Measurements from ENCODE around the gene S100B.

S100B gene

DNA sequence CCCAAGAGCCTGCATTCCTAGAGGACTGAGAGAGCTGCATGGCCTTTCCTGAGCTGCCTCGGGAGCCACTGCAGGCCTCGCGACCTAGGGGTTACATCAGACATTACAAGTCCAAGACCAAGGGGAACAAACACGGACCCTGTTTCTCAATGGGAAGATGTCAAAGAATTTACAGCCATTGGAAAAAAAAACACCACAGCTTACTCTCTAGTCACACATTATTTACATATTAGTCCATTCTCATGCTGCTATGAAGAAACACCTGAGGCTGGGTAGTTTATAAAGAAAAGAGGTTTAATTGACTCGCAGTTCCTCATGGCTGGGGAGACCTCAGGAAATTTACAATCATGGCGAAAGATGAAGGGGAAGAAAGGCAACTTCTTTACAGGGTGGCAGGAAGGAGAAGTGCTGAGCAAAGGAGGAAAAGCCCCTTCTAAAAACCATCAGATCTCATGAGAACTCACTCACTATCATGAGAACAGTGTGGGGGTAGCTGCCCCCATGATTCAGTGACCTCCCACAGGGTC, 22.2 kb upstream of the S100B start:
- no peak for DNase-seq

DNA sequence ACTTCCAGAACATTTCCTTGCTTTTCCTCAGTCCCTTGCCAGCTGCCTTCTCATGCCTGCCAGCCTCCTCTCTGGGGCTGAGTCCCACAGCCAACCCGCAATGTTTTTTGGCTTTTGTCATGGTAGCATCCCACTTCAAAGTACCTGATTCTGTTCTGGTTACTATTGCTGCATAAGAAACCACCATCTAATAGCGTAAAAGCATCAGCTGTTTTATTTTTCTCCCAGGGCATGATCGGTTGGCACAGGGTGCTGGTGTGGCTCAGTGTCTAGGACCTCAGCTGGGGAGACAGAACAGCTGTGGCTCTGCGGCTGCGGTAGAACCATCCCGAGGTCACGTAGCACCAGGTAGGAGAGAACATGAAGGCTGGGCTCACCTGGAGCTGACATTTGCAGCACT, 21.7 kb upstream of the S100B start:
- DNase-seq = peak; percentile 47 to 54

DNA sequence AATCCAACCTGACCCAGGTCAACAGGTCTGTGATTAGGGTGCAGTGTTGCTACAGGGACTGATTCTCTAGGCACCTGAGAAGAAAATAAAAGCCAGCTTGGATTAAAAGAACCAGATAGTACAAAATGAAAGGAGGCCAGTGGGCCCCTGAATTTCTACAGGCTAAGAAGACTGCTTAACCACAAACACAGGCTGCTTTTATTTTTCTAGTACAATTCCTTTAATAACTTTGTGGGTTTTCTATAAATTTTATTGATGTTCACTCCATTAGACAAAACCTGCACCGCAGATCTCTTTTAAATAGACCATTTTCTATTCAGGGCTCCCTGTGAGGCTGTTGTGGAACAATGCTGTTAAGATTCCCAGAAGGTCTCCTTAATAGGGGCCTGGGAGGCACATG, 20.9 kb upstream of the S100B start:
- DNase-seq = no peak

- DNase-seq = no peak
These were observed 19.2 kb upstream of the S100B start for GRCh38 chr21:46624050-46624449.

- DNase-seq = peak; percentile 68 to 75
These were observed 17.3 kb upstream of the S100B start for GRCh38 chr21:46622226-46622625.

DNA sequence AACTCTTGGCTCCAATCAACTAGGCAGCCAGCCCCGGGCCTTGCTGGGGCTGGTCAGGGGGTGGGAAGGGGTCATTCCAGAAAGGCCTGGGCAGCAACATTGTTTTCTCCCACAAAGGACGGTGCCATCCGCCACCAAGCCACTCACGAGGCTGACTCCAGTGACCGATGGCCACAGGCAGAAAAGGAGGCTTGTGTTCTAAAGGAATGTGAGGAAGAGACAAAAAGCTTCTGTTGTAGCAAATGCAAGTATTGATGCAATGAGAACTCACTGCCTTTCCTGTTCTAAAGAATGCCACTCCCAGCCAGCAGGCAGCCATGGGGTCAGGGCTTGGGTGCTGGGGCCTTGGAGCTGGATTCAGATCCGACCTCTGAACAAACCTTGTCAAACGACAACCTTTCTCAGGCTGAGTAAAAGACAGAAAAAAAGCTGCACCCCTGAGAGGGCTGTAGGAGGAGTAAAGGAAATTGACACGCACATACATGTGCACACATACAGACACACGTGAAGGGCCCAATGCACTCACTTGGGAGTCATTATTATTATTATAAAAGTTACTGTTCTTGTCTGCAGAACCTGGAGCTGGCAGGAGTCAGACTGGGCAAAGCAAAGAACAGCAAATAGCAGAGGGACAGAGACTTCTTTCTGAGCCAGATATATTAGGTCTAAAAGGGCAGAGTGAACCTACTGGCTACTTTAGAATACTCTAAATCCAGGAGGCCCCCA, 16.7 kb upstream of the S100B start:
- DNase-seq = no peak

- no peak for DNase-seq
These were observed 16.0 kb upstream of the S100B start for GRCh38 chr21:46620846-46621245.

GRCh38 chr21:46619846-46620245, 15.0 kb upstream of the S100B start:
- DNase-seq = no peak

- DNase-seq = no peak
These were observed 14.0 kb upstream of the S100B start for GRCh38 chr21:46618738-46619379.

GRCh38 chr21:46617267-46618051, 12.6 kb upstream of the S100B start:
- DNase-seq = no peak

DNA sequence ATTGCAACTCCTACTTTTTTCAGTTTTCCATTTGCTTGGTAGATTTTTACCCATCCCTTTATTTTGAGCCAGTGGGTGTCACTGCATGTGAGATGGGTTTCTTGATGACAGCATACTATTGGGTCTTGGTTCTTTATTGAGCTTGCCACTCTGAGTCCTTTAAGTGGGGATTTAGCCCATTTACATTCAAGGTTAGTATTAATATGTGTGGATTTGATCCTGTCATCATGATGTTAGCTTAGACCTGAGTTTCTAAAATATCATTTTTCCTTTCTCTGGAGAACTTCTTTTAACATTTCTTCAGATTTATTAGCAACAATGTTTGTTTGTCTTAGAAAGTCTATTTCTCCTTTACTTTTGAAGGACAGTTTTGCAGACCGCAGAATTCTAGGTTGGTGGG, 11.8 kb upstream of the S100B start:
- no peak for DNase-seq

DNA sequence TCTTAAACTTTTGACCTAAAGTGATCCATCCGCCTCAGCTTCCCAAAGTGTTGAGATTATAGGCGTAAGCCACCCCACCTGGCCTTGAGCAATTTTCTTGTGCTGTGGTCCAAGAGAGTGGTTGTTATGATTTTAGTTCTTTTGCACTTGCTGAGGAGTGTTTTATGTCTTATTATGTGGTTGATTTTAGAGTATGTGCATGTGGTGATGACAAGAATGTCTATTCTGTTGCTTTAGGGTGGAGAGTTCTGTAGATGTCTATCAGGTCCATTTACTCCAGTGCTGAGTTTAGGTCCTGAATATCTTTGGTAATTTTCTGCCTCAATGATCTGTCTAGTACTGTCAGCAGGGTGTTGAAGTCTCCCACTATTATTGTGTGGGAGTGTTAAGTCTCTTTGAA, 11.2 kb upstream of the S100B start:
- no peak for DNase-seq

DNA sequence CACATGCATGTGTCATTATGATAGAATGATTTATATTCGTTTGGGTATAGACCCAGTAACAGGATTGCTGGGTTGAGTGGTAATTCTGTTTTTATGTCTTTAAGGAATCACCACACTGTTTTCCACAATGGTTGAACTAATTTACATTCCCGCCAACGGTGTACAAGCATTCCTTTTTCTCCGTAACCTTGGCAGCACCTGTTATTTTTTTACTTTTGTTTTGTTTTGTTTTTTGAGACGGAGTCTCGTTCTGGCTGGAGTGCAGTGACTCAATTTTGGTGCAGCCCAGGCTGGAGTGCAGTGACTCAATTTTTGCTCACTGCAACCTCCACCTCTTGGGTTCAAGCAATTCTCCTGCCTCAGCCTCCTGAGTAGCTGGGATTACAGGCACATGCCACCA, 8.5 kb upstream of the S100B start:
- DNase-seq = no peak

- no peak for DNase-seq
These were observed 5.3 kb upstream of the S100B start for GRCh38 chr21:46610018-46610701.

GRCh38 chr21:46608672-46609111, 3.8 kb upstream of the S100B start:
- DNase-seq = no peak

GRCh38 chr21:46607636-46608035, 2.8 kb upstream of the S100B start:
- DNase-seq = no peak

GRCh38 chr21:46606427-46606813, 1.5 kb upstream of the S100B start:
- no peak for DNase-seq

GRCh38 chr21:46605767-46606426, 1.0 kb upstream of the S100B start:
- DNase-seq = peak; percentile 62 to 65

DNA sequence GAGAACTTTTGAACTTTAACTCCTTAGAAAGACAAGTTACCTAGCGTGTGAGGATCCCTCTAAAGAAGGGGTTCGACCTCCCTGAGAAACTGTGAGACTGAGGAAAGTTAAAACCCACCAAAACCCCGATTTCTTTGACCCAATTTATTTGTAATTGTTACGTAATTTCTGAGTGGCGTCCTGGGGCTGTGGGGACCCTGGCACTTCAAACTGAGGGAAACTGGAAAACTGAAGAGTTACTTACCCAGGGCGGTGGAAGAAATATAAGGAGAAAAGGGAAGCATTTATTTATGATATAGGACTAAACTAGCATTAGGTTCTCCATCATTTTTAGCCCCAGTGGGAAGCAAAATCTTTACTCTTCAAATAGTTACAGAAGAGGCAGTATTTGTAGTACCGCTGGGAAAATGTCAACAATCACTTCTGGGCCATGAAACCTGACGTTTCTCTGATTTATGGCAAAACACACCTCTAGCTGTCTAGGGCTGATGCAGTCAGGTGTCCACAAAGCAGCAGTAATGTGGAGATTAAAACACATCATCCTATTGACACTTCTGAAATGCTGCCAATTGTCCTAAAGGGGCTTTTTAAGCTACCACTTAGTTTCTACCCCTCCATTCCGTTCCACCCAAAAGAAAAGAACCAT, 430 bp downstream of the S100B start:
- no peak for DNase-seq

- no peak for DNase-seq
These were observed 1.7 kb downstream of the S100B start for GRCh38 chr21:46603228-46603627.

DNA sequence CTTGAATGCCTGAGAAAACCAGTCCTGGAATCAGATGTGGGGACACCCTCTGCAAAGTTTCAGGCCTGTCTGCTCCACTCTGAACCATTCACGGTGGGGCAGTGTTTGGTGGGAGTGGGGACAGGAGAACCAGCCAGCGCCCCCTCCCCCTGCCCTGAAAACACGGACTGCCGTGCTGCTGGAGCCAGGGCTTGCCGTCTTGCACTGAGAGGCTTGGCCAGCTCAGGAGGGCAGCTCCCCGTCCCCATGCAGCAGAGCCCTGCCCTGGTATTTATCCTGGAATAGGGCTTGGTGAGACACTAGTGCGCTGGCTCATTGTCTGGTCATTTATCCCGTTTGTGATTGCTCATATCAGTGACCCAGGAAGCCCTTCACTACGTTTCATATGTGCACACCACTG, 3.9 kb downstream of the S100B start:
- no peak for DNase-seq

DNA sequence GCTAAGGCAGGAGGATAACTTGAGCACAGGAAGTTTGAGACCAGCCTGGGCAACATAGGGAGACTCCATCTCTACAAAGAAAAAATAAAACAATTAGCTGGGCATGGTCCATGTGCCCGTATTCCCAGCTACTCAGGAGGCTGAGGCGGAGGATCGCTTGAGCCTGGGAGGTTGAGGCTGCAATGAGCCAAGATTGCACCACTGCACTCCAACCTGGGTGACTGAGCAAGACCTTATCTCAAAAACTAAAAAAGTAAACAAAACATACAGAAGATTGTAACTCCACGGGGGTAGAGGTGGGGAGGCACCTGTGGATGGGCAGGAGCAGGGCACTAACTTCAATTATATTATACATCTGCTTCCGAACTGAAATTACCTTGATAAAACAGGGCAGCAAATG, 4.6 kb downstream of the S100B start:
- DNase-seq = no peak

All from CD4-positive, alpha-beta T cell treated with Interferon alpha-2 for 1 hour (primary cell).